T-helper 1 cell (primary cell): ENCODE data around the gene URAD.
A peak's percentile ranks its signal among the peaks of the same experiment; 100 is the strongest.
"Not testable (repeated sequence)": the region's sequence is repeated elsewhere in the genome, so short reads cannot be mapped to it uniquely, and the experiment has no call there.

ENCODE experiments used
- DNase-seq, 5 donors: peaks; one replicate each; pipeline ENCODE4 v3.0.0-alpha.2; 2012 to 2020

Gene URAD

DNA sequence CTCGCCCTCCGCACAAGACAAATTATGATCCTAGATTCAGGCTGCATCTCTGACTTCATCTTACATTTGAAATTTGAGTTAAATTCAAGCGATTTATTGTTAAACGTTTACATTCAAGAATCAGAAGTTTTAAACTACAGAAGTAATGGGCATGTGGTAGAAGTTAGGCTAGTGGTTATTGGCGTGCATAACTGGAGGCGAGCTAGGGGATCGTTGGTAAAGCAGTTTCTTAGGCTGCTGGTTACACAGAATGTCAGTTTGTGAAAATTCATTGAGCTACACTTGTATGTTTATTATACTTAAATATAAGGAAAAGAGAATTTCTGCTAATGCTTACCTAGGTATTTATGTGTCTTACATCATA, 18.6 kb downstream of the URAD start:
- DNase-seq = no peak

DNA sequence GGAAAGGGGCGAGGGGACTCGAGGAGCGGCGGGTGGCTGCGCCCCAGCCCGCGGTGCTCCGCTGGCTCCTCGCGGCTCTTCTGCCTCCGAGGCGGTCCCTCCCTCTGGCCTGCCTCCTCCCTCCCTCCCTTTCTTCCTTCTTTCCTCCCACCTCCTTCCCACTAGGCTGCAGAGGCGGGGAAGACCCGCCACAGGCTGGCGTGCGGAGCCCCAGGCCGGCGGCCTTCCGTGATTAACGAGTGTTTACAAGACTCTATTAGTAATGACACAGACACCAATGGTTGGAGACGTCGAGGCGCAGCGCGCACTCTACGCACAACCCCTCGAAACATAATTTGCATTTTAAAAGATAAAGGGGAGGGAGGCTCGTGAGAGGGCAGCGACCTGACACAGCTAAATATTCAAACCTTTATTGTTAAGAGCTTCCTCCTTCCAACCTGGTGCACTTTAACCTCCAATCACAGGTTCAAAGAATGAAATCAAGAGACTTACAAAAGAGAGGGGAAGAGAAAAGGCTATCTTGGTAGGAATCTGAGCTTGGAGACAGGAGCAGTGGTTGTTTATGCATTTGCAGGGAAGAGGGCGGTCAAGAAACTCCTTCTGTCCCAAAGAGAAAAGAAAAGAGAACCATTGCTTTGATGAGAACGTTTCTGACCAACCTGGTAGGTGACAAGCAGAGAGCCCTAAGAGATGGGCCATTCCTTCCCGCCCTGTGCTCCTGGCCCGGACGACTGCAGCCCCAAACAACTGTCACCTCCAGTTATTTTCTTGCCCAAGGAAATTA, 19.2 kb downstream of the URAD start, which contains the start of gene CDX2:
CDX2 (minus strand) TSS at position 234 of the 784 bp plus-strand sequence. CDS start 309 bp downstream, outside the sequence.
- DNase-seq = no peak

DNA sequence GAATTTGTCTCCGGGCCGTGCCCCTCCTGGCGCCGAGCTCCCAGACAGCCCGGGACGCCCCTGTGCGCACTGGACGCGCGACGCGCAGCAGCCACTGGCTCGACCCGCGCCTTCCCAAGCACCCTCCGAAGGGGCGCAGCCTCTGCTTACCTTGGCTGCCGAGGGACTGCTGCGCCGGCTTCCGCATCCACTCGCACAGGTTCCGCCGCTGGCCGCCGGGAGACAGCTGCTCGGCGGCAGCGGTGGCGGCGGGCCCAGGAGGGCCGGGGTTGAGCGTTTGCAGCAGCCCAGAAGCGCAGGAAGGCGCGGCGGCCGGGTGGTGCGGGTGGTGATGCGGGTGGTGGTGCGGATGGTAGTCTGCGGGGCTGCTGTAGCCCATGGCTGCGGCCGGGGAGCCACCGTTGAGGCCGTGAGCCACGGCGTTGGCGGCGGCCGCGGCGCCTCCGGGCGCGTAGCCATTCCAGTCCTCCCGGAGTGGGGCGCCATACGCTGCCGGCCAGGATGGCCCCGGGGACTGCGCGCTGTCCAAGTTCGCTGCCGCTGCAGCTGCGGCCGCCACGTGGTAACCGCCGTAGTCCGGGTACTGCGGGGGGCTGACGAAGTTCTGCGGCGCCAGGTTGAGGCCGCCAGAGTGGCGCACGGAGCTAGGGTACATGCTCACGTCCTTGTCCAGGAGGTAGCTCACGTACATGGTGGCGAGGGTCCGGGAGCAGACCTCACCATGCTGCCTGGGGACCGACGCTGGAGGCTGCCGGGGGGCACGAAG, 20.0 kb downstream of the URAD start:
- no peak for DNase-seq

DNA sequence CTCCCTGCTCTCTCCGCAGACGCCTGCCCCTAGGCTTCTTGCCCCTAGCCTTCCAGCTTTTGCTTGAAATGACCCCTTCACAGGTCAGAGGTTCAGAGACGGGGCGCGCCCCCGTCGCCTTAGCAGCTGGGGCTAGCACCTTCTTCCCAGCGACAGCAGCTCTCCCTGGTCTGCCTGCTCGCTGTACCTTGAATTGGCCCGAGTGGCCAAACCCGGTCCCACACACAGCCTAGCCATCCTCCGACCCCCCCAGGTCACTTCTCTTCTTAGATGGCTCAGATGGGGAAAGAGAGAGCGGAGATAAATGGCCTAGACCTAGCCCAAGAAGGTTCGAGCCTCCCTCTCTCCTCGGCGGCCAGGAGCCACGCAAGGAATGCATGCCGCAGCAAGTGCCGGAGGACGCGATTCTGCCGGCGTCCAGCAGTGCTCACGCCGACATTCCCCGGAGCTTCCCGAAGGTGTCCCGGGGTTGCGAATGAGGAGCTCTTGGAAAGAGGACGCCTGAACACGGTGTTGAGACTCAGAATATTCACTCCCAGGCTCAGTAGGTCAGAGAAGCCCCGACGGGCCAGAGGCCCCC, 20.7 kb downstream of the URAD start:
- no peak for DNase-seq

DNA sequence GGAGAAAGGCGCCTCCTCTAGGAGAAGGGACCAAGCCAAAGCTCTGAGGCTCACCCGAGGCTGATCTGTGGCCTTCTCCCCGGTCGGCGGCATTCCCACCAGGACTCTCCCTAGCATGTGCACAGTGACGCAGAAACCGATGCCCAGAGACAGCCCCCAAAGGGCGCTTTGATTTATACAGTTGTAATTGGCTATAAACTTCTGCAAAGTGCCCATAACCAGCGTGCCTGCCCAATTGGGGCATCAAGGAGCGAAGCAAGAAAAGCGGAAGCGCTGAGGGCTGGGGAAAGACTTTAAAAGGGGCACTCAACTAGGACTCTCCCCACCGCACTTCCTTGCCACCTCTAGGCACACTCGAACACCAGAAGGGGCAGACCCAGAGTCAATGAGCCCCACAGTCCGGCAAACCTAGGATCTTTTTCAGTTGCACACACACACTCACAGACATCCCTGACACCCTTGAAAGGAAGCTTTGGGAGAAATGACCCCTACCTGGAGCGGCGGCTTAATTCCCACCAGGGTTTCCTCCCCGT, 21.2 kb downstream of the URAD start:
- no peak for DNase-seq

DNA sequence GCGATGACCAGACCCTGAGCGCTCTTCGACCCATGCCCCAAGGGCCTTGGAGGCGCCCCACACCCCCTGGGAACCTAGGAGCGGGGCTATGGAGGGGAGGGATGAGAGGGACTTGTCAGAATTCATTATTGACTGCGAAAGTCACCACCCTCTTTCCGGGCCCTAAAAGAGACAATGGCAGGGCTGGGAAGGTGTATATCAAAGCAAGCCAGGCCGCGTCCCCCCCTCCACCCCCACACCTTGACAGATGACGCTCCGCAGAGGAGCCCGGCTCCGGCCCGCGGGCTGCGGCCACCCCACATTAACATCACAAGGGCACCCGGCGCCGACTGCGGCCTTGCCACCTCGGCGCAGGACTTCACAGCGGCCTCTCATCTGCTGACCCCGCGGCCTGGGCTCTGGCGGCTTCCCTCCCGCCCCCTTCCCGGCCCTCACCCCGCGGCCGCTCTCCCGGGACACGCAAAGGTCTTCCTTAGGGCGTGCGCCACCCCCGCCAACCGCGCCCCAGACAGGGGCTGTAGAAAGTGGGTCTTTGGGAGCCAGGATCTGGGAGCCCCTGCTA, 21.8 kb downstream of the URAD start:
- DNase-seq = no peak

DNA sequence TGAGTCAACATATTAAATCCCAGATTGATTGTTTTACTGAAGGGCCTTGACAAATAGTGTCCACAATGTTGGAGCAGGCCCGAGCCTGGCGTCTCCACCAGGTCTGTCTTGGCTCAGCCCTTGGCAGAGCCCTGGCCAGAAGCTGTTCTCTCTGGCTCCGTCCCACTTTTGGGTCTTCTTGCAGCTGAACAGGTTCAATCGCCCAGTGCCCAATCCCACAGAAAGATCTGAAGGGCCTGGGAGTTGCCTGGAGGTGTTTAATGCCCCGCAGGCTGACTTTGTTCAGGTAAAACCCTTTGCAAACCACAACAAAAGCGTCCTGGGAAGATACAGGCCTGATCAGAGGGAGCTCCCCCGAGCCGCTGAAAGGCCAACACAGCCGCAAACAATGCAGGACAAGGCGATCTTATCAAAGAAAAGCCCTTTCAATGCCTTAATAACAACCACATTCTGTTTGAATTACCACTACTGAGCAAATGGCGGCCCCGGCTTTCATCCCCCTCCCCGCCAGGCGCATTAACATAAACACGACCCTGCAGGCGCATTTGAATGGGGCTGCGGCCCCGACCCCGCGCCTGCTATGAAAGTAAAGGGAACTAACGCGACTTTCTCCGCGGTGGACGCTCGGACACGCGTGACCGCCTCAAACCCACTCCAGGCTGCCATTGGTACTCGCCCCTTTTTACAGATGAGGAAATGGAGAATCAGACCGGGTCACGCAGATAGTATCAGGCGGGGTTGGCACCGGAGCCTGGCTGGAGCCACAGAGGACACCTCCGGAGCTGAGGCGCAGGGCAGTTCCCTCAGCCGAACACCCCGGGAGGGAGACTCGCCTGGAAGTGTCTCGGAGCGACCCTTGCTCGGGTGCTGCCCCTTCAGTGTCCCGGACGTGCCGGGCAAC, 22.5 kb downstream of the URAD start:
- DNase-seq = no peak

DNA sequence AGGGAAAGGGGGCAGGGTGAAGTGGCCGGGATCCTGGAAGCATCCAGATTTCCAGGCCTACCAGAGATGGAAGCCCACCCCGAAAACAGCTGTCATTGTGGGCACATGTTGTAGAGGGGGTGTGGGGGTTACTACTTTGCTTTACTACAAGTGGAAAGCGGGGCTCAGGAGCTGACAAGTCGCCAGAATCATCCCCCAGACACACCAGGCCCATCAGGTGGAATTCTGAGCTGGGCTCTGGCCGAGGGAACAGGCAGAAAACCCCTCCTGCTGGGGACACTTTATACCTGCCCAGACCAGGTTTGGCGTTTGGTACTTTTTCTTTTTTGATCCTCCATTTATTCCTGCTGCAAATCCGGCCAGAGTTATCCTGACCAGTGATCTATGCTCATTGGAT, 23.2 kb downstream of the URAD start:
- no peak for DNase-seq

DNA sequence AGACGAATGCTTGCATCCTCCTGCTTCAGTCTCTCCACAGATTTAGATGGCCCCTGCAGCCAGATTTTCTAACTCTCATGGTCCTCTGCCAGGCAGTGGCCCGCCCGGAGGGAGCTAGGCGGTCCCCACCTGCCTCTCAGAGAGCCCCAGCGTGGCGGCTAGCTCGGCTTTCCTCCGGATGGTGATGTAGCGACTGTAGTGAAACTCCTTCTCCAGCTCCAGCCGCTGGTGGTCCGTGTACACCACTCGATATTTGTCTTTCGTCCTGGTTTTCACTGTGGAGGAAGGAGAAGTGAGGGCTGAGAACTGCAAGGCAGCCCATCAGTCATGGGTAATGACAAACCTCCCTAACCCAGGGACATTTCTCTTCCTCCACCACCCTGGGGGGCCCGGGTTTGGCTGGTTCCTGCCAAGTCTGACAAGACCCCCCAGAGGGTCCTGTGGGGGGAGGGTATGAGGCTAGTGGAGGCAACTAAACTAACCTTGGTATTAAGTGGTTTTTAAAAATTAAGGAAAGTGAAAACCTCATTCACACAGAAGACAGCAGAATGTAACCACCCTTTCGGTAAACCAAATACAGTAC, 23.7 kb downstream of the URAD start:
- no peak for DNase-seq

DNA sequence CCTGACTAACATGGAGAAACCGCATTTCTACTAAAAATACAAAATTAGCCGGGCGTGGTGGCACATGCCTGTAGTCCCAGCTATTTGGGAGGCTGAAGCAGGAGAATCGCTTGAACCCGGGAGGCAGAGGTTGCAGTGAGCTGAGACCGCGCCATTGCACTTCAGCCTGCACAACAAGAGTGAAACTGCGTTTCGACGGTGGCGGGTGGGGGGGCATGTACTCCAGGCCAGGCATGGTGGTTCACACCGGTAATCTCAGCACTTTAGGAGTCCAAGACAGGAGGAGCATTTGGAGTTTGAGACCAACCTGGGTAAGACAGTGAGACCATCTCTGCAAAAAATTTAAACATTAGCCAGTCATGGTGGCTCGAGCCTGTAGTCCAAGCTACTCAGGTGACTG, 24.3 kb downstream of the URAD start:
- DNase-seq = not testable (repeated sequence)

DNA sequence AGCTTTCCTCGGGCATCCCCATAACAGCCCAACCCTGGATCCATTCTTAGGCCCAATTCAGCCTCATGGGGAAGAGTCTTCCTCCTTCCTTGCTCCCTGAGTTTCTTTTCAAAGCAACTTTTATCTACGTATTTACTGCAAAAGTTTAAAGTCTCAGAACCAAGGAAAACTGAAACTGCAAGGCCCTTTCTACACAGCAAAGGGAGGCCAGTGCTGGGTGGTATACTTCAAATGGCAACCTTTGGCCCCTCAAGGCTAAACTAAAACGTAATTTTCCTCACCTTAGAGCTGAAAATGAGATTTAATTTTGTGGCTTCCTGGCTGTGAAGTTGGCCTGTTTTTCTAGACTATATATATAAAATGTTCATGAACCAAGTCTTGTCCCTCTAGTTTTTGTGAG, 25.0 kb downstream of the URAD start:
- no peak for DNase-seq

DNA sequence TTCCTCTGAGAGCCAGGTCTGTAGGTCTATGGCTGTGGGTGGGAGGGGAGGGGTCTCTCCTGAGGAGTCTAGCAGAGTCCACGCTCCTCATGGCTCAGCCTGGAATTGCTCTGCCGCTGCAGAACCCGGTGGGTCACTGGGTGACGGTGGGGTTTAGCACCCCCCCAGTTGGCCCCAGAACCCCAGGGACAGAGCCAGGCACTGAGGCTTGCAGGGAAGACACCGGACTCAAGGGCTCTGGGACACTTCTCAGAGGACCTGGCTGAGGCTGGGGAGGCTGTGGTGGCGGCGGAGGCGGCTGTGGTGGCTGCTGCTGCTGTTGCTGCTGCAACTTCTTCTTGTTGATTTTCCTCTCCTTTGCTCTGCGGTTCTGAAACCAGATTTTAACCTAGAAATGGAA, 25.5 kb downstream of the URAD start:
- DNase-seq = no peak

DNA sequence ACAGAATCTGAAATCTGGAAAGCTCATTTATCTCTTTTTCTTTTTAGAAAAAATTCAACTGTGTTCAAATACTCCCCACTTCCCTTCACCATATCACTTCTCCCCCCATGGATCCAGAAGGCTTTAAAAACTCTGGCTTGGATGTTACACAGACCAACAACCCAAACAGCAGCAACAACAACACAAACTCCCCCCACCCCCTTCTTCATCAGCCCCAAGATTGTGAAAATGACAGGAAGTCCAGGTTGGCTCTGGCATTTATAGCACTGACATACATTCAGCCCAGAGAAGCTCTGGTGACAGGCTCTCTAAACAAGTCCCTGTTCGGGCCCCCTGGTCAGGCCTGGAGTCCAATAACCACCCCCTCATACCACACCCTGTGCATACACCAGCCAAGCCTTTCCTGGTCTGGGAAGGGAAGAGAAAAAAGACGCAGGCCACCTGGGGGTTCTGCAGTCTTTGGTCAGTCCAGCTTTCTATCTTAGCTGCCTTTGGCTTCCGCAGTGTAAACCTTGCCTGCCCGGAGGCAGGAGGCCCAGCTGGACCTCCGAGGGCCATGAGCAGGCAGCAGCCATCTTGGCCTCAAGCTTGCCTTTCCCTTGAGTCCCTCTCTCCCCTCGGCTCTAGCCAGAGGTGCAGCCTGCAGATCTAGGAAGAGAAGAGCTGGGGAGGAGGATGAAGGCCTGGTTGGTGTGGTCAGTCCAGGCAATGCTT, 26.2 kb downstream of the URAD start:
- DNase-seq = no peak

DNA sequence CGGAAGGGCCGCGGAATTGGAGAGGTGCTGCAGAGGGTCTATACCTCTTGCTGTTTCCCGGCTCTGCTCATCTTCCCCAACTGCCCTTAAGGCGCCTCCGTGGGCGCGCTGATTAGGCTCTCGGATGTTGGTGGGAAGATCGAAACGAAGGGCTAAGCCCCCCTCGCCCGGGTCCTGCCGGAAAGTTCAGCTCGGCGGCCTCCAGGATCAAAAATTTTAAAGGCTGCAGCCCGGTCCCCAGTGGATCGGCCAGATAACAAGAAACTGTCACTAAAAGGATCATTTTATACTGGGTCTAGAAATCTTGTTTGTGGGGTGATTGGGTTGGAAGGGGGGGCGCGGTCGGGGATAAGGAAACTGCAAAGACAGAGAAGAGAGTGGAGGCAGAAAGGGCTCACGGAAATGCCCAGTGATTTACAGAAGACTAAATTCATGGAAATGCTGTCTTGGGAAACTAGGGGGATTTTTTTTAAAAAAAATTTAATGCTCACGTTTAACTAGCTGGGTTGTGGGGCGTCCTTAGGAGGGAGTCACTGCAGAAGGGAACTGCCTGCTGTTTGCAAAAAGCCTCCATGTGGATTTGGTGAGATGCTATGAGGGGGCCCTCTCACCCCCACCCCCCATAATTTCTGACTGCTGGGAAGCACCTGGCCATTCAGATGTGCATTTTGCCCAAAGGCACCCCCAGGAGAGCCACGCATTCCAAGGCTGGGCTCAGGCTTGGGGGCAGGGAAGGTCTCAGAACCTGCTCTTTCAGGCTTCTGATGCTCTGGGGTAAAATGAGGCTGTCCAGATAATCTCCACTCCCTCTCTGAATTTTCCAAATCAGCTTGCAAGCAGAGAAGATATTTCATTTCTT, 27.0 kb downstream of the URAD start:
- no peak for DNase-seq

DNA sequence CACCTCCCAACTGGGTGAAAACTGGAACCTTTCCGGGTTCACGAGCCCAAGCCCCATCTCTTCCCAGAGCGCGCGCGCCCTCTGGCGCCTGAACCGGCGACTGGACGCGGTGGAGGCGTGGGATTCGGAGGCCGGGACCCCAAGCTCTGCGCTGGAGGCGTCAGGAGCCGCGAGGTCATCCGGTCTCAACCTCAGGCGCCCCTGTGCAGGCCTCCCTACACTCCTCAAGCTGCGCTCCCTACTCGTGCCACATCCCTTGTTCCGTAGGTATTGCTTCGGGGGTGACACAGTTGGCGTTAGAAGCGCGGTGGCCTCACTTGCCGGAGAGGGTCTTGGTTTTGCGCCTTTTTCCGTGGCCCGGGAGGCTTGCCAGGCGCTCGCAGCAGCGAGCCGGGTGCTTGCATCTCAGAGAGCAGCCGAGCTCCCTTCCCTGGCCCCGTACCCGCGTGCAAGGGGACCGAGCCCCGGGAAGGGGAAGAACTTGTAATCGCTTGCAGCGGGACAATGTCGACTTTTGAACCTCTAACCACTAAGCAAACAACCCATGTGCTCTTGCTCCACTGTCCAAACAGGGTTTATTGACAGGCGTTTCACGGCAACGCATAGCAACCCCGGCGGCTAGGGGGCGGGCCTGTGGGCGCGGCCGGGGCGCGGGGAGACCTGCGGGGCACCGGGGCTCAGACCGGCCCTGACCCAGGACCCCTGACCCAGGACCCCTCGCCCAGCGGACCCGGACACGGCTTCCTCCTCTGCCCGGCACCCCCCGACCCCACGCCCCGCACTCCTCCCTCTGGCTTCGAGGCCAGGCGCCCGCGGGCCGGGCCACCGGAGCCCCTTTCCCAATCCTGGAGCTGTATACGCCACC, 27.9 kb downstream of the URAD start:
- peak in 1 of 5 donors; percentile 32 for DNase-seq

DNA sequence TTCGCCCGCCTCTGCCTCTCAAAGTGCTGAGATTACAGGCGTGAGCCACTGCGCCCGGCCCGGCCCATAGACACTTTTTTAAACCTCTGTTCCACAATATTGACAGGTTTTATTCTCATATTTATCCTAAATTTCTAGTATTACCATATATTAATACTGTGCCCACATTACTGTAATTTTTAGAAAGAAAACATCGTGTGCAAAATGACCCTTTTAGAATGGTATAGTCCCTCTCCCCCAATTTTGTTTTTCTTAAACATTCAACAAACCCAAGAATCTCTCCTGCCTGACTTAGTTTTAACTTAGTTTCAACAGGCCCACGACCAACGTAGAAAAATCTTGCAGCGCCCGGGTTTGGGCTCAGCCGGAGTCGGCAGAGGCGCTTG, 28.5 kb downstream of the URAD start:
- no peak for DNase-seq

DNA sequence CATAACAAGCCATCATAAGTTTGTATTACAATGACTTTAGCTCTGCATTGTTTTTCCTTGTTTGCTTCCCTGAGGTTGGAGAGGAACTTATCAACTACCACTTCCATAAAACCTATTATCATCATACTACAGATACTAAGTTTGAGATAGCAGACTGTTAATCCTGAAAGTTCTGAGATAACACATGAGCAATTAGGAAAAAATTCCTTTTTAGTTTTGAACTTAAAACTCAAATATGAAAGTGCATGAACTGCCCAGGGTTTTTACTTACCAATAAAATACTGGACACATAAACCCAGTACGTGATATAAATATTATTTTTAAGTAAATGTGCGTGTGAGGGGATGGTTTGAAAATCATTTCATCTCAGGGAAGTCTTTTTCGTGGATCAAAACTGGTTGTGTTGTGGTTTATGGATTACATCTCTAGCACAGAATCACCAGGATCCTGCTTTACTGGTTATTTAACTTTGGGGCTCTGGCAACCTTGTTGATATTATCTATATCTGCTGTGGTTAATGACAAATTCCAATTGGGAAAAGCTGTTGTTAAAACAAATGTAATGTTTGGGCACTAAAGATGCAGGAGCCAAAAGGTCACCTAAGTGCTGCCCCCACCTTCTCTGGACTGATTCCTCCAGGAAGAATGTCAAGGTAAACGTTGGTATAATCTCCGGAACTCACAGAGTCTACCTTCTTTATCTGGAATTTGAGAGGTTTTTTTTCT, 31.8 kb downstream of the URAD start:
- no peak for DNase-seq

DNA sequence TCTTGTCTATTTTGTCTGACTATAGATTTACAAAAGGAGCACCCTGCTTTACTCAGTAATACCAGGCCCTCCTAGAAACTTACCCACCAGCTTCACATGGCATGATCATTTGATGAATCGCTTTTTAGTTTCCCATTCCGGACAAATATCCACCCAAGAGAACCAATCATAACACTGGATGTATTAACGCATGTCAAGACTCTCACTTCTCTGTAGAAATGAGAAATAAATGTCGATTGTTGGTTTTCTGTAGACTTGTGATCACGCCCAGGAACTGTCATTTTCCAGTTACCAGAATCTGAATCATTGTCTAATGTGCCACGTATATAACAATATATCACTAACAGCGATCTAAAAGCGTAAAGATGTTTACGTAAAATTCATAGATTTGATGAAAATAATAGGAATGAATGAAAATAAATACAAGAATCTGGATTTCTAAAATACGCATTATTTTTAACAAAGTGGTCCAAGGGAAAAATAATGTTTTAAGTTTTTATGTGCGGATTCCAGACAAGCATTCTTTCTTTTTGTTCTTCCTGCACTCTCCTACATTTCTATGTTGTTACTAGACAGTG, 33.4 kb downstream of the URAD start:
- DNase-seq = no peak
